Fibroblast of villous mesenchyme (primary cell): ENCODE measurements around the gene CLMN. TPM values are rescaled to one million over a fixed set of nuclear protein-coding genes. Genes with fewer than 3 reads are reported as not detected.

Experiments
- DNase-seq: peaks from one replicate; pipeline ENCODE4 v3.0.0-alpha.2; 2010; ENCODE audit warnings: low read depth
- H3K4me3 ChIP-seq: 2 replicates; pipeline ENCODE4 v1.5.1; 2011; ENCODE audit warnings: low read depth, mild to moderate bottlenecking, low read length
- total RNA-seq: library from RNA; depleted of rRNA; stranded (reverse); fragments of >200 nt; gene quantifications from 2 replicates; pipeline ENCODE4 v1.2.3, GENCODE V29; 2012
- TF ChIP-seq, protein P1 (sequence below): IDR thresholded peaks from 2 replicates; pipeline ENCODE4 v1.5.1; 2012; ENCODE audit warnings: low read depth, mild to moderate bottlenecking, low read length; ENCODE audit not compliant: insufficient read depth

CLMN gene
- total RNA-seq, 1 donor = 0.43 TPM

- no peak overlapping the region for H3K4me3 ChIP-seq
- TF ChIP-seq, protein P1, sequence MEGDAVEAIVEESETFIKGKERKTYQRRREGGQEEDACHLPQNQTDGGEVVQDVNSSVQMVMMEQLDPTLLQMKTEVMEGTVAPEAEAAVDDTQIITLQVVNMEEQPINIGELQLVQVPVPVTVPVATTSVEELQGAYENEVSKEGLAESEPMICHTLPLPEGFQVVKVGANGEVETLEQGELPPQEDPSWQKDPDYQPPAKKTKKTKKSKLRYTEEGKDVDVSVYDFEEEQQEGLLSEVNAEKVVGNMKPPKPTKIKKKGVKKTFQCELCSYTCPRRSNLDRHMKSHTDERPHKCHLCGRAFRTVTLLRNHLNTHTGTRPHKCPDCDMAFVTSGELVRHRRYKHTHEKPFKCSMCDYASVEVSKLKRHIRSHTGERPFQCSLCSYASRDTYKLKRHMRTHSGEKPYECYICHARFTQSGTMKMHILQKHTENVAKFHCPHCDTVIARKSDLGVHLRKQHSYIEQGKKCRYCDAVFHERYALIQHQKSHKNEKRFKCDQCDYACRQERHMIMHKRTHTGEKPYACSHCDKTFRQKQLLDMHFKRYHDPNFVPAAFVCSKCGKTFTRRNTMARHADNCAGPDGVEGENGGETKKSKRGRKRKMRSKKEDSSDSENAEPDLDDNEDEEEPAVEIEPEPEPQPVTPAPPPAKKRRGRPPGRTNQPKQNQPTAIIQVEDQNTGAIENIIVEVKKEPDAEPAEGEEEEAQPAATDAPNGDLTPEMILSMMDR = no peak
- DNase-seq = no peak
These were observed 25.3 kb upstream of the CLMN start for GRCh38 chr14:95345032-95345431.

GRCh38 chr14:95344536-95344935, 24.8 kb upstream of the CLMN start:
- no peak for DNase-seq
- no peak overlapping the region for H3K4me3 ChIP-seq
- TF ChIP-seq, protein P1 = no peak

GRCh38 chr14:95341564-95341963, 21.9 kb upstream of the CLMN start:
- DNase-seq = no peak
- H3K4me3 ChIP-seq = no peak overlapping the region
- TF ChIP-seq, protein P1 = no peak

DNA sequence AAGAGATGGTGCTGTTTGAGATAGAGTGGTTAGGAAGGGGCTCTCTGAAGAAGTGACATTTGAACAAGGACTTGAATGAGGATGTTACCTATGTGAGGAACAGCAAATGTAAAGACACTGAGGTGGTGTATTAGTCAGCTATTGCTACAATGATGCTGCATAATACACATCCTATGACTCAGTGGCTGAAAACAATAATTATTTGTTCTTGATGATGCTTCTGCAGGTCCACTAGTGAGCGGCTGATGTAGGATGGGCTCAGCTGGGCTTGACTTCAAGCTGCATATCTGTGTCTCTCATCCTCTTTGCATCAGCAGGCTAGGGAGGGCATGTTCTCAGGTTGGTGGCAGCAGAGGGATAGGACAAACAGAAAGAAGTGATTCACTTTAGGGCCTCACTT, 21.4 kb upstream of the CLMN start:
- TF ChIP-seq, protein P1 = no peak

GRCh38 chr14:95340201-95340697, 20.5 kb upstream of the CLMN start:
- no peak overlapping the region for H3K4me3 ChIP-seq
- no peak for DNase-seq

More for the DNA sequence above, 21.4 kb upstream of the CLMN start:
- no peak overlapping the region for H3K4me3 ChIP-seq
- no peak for DNase-seq

GRCh38 chr14:95339301-95339865, 19.7 kb upstream of the CLMN start:
- no peak overlapping the region for H3K4me3 ChIP-seq
- TF ChIP-seq, protein P1 = no peak
- no peak for DNase-seq

More at GRCh38 chr14:95340201-95340697, 20.5 kb upstream of the CLMN start:
- TF ChIP-seq, protein P1 = no peak

GRCh38 chr14:95338436-95338835, 18.7 kb upstream of the CLMN start:
- TF ChIP-seq, protein P1 = no peak
- no peak overlapping the region for H3K4me3 ChIP-seq
- no peak for DNase-seq
